CD4-positive, alpha-beta T cell treated with Interleukin-10 for 1 hour (primary cell): ENCODE measurements around the gene FGF1.

Experiments used
- DNase-seq: peaks from one replicate; pipeline ENCODE4 v3.0.0-alpha.2; 2020

Gene FGF1

DNA sequence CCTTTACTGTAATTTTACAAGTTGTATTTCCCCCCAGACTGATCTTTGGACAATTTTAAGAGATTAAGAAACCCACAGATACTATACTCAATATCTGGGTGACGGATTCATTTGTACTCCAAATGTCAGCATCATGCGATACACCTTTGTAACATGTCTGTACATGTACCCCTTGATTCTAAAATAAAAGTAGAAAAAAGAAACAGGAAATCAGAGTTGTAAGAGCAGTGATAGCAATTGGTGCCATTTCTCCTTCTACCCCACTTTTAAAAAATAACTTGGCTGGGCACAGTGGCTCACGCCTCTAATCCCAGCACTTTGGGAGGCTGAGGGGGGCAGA is 116.9 kb downstream of the FGF1 start:
- DNase-seq: no peak

DNA sequence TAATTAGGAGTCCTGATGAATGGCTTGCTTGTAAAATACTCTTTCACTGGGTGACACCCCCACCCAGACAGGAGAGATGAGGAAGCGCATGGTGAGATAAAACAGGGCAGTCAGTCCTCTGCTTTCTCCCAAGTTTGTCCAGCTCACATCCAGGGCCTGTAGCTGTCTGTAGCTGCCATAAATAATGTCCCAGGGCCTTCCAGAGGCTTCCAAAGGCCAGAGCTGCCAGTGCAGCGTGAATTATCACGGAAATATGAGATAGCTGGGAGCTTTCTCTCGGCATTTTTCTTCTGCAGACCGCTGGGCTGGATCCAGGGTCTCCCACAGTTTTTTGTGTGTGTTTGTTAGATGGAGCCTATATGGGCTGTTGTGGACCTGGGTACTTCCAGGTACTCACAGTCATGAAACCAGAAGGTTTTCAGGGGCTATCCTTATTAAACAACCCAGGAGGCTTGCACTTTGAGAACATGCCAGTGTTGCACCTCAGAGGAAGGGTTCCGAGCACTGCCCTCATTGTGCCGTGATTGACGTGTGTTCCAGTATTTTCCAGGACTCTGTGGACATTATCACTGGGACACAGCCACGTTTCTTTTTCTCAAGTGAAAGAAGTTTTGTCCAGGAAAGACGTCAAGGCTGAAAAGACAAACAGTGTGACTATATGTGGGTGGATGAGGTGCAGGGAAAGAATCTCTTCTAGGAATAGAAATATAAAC is 117.5 kb downstream of the FGF1 start:
- no peak for DNase-seq

DNA sequence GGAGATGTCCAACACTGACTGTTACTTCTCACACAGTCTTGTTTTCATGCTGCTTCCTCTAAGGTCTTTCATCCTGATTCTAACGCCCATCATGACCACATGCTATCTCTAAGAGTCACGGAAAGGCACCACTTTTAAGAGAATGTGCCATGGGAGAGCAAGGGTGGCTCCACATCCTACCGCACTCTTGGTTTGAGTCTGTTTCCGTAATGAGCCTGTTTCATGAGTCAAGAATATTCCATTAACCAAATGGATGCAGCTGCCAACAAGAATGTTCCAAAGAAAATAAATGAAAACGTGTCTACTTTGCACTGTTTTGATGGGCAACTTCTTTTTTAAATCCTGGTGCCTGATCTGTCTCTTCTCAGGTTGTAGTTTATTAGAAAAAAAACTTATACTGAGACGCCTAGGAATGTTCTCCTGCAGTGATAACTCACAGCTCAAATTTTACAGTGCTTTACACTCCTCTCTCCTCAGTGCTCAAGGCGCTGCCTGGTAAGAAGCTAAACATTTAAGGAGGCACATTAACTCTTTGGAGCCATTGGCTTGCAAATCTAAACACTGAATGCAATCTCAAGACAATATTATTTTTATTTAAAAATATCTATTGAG is 124.3 kb downstream of the FGF1 start:
- no peak for DNase-seq

DNA sequence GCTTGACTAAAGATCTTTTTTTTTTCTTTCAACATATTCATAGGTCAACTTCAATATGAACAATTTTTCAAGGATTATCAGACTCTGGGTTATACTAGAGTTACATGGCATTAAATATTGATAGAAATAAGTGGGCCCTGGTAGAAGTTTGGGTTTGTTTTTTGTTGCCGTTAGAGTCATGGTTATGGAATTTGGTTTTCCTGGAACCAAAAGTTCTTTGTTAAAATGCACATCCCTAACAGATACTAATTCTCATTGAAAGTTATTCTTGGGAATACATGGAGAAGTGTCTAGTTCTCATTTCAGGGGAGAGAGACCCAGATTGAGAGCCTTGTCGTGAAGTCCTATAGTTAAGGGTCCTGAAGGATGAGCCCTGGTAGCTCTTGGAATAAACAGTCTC is 124.9 kb downstream of the FGF1 start:
- DNase-seq: no peak

DNA sequence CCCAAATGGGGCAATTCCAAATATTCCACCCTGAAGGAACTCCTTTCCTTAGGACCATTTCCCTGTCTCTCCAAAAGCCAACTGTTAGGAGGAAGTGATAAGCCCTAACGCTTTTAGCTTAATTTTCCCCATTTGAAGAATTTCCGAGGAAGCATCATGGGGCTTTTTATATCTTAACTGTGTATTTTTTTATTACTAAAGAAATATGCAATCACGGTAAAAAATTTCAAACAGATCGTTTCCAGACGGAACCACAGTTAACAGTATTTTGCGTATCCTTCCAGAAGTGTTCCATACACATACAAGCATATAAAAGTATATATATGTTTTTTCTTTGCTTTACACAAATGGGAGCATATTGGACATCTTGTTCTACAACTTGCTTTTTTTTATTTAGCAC is 133.8 kb downstream of the FGF1 start:
- DNase-seq: no peak

DNA sequence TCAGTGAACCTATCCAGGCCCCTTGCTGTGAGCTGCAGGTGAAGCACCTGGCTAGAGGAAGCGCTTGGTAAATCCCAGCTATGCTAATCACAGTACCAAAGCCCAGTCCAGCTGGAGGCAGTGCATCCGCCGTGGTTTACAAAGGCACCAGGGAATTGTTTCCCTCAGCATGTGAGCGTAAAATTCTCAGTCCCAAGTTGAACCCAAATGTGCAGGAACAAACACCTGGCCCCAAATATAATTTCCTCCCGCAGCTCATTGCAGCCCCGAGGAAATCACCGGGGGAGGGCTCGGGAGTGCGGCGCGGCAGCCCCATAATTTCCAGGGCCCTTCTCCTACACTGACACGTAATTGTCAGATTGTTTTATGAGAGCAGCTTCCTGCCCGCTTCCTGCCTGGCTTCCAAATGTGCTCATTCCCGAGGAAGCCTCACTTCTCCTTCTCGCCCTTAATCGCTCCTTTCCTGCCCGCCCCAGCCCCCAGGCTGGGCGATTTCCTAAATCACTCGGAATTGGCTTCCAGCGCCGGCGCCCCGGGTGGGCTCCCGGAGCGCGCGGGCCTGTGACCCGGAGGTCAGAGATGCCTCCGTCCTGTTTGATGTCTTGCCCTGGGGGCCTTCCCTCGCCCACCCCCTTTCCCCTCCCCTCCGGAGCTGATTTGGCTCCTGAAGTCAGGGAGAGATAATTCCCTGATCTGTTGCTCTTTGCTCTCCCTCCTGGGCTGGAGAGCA is 134.4 kb downstream of the FGF1 start:
- no peak for DNase-seq

DNA sequence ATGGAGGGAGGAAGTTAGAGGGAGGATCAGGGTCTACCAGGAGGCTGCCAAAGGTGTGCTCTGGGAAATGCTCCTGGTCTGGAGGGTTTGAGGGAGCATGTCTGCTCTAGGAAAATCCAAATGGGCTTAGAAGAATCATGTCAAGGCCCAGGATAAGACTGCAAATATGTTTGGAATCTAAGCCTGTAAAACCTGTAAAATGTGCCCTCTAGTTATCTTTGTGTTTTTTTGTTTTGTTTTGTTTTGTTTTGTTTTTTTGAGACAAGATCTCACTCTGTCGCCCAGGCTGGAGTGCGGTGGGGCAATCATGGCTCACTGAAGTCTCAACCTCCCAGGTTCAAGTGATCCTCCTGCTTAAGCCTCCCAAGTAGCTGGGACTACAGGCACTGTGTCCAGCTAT is 135.4 kb downstream of the FGF1 start:
- no peak for DNase-seq

DNA sequence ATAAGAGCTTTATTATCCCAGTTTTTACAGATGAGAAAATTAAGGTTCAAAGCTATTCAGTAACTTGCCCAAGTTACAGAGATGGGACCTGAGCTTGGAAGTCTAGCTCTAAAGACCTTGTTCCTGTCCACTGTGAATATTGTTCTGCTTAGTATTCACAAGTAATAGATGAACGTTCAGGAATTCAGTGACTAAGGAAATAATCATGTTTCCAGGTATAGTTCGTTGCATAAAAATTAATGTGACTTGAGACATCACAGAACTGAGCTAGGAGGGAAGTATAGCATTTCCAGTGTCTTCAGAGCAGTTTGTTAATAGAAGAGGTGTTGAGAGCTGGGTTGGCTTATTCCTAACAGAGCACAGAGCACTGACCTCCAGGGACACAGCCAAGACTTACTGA is 136.1 kb downstream of the FGF1 start:
- DNase-seq: no peak

DNA sequence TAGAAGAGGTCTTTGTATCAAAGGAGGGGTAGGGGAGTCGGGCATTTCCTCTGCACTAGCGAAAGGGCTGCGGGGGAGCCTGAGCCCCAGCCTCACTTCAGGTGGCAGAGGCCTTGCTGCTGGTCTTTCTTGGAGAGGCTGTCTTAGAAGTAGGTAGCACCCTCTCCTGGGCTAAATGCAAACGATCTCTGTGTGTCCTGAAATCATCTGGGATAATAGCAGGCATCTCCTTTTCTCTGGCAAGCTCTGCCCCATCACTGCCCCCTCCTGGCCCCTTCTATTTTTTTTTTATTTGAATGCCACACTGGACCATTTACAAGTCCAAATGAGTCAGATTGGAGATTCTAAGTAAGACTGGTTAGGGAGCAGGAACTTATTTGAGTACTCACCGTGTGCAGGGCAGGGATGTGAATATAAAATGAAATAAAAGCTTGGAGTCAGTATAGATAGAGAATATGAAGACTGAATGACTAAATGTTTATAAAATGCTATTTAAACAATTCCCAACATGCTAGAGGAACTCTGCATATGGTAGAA is 137.1 kb downstream of the FGF1 start:
- DNase-seq: peak; percentile 21

DNA sequence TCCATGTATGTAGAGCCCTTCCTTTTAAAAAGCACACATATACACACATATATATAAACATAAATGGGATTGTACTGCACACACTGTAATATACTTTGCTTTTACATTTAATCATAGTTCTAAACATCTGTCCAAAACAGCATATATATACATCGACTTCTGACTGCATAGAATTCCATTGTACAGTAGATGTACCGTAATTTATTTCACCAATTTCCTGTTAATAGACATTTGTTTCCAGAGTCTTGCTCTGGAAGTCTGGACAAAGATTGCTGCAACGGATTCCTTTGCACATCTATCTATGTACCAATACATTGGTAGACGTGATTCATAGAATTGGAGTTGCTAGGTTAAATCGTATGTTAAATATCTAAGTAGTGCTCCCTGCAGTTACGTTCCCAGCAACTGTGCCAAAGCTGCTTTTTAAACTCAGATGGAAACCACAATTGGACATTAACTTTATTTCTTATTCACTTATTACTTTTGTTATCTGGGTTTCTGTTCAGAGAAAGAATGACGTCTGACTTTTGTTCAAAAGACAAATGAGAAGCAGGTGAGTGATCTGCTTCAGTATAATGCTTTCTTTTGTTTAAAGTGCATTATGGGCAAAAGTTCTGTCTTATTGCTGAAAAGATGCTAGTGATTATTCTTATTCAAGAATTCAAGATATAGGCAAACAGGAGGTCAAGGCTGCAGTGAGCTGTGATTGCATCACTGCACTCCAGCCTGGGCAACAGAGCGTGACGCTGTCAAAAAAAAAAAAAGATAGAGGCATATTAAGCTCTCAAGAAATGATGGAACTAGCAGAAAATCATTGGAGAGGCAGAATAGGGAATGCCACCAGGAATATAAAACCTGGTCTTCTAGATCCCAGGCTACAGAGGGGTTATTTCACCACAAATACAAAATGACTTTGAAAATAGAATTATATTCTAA is 138.2 kb downstream of the FGF1 start:
- DNase-seq: no peak

DNA sequence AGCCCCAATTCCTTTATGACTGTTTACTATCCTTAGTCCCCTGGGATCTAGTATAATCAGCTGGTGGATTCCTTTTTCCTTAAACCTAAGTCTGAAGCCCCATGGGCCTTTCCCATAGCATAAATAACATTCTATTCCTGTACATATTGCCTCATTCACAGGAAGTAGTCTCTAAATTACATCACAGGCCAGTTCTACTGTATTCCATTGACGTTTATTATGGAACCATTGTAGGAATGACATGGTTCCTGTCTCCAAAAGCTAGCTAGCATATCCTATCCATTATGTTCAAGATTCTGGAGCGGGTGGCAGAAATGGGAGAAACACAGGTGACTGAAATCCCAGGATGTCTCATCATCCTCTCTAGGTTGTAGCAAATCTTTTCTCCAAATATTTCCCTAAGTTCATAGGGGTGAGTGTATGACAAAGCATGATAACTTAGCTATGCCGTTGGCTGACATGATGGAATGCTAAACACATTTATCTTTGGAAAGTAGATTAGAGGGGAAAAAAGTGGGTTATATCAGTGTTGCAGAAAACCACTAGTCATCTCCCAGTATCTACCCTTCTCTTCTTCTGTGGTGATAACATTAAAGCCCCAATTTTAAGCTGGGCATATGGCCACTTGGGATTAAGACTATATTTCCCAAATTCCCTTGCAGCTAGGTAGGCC is 140.1 kb downstream of the FGF1 start:
- no peak for DNase-seq

DNA sequence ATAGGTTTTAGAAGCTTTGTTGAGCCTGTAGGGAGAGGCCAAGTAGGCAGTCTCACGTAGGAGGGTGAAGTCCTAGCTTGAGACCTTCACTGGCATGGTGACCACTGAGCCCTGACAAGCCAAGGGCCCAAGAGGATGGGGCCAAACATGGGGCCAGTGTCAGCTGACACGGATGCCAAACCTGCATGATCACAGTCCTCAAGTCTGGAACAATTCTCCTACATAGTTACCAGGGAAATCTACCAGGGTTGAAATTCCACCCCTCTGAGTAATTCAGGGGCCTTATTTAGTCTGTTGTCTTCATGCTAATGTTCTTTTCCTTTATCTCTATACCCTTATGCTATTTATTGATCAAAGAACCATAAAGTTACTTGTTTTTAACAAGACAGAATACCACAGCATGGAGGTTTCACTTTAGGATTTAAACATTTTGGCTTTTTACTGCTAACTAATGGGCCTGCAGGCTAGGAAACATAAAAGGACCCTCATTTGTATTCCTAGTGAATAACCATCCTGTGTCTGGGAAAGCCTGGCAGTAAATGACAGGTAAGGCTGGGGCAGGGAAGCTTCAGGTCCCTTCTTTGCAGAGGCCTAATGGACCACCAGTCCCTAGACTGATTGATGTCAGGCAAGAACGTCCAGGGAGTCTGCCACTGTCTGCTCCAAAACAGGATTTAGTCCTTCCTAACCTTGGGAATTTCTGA is 140.8 kb downstream of the FGF1 start:
- DNase-seq: no peak

DNA sequence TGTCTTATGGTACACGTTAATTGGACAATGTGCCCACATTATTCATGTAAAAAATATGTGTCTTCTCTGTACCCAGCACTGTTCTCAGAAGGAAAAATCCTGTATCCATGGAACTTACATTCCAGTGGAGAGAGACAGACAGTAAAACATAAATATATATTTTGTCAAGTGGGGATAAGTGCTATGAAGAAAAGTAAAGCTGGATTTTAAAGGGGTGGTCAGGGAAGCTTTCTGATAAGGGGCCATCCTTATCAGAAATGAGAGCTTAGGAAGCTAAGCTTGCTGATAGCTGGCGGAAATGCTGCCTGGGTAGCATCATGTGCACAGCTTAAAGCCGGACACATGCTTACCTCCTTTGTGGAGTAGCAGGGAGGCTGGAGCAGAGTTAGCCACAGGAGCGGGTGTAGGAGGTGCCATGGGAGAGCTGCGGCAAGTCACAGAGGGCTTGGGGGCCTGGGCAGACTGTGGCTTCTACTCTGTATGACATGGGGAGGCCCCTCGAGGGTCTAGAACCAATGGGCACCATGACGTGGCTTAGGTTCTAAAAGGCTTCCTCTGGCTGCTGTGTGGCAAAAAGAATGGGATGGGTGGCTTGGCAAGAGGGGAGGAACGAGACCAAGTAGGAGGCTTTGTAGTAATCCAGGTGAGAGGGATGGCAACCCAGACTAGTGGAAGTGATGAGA is 141.7 kb downstream of the FGF1 start:
- DNase-seq: no peak

DNA sequence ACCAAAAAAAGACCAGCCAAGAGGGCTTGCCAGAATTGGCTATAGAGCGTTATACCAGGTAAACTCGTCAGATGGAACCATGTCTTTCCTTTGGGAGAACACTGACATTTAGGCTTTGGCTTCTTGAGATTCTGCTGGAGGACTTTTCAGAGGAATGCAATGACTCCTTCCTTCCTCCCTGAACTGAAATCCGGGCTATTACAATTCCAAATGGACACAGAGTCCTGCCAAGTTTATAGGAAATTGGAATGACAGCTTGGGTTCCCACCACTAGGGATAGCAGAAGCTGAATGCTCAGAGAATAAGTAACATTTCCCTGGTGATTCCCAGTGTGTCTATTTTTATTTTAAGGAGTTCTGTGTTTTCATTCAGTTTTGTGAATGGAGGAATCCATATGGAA is 143.0 kb downstream of the FGF1 start:
- DNase-seq: no peak
